HG02588 (cell line): ENCODE measurements around the gene ANAPC10.

Experiments used
- ATAC-seq: cut with Tn5 transposase; IDR thresholded peaks from one replicate; pipeline ENCODE4 v1.9.1; 2021; ENCODE audit warnings: mild to moderate bottlenecking, moderate library complexity; ENCODE audit not compliant: unreplicated experiment

ANAPC10 gene

GRCh38 chr4:145075742-145076468, 22.1 kb downstream of the ANAPC10 start:
- ATAC-seq, result no peak

GRCh38 chr4:145071560-145071959, 26.4 kb downstream of the ANAPC10 start:
- no peak for ATAC-seq

GRCh38 chr4:145069361-145069760, 28.6 kb downstream of the ANAPC10 start:
- no peak for ATAC-seq

DNA sequence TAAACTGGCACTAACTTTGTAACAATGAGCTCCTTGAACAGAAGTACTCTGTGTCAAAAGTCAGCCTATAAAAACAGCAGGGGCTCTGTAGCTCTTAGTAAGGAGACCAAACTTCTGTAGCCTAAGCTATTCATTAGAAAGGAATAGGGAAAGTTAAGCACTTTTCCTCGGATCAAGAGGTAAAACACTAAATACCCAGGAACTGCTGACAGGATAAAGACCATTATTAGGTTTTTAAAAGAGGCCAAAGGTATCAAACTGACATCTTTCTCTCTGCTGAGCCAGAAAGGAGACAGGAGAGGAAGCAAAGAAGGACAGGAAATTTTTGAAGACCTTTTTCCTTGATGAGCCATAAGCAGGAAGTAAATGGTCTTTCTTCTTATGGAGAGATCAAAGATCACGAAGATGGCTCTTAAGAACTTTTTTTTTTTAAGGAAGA, 31.9 kb downstream of the ANAPC10 start:
- no peak for ATAC-seq

- ATAC-seq, result no peak
Observed at GRCh38 chr4:145061318-145061920, 36.6 kb downstream of the ANAPC10 start.

- no peak for ATAC-seq
Observed at GRCh38 chr4:145058256-145058655, 39.7 kb downstream of the ANAPC10 start.

- no peak for ATAC-seq
Observed at GRCh38 chr4:145056325-145057130, 41.5 kb downstream of the ANAPC10 start.

GRCh38 chr4:145055533-145056257, 42.3 kb downstream of the ANAPC10 start:
- ATAC-seq, result no peak

GRCh38 chr4:145049241-145049640, 48.8 kb downstream of the ANAPC10 start:
- no peak for ATAC-seq

- ATAC-seq, result no peak
Observed at GRCh38 chr4:145048817-145049216, 49.2 kb downstream of the ANAPC10 start.

GRCh38 chr4:145047151-145047550, 50.8 kb downstream of the ANAPC10 start:
- peak; percentile 77 for ATAC-seq

DNA sequence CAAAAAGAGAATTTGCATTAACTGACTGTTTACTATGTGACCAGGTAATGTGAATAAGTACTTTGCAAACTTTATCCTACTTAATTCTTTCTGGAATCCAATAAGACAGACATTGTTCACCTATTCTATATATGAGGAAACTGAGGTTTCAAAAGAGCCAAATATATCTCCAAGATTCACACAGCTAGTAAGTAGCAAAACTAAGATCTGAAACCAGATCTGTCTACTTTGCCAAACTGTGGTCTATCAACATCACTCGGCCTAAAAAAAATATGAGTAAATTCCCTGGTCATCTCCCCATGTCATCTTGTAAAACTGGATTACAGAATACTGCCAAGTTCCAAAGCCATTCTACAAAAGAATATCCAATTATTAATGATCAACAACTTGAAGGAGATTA, 52.8 kb downstream of the ANAPC10 start:
- ATAC-seq, result no peak

DNA sequence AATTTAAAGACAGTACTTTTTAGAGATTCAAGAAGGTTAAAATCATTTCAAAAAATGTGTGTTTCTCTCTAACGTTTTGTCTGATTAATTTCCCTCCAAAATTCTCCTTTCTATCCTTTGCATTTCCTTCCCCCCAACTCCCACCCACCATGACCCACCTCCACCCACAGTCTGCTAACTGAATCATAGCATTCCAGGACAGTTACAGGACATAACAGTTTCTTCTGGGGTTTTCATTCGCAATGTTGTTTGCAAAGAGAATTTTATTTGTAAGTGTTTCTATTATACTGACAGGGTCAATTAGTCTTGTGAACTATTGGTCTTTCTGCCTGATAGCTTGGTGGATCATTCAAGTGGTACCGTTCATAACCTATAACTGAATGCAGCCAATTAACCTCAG, 53.7 kb downstream of the ANAPC10 start:
- no peak for ATAC-seq

GRCh38 chr4:145043306-145043705, 54.7 kb downstream of the ANAPC10 start:
- ATAC-seq, result no peak

GRCh38 chr4:145042601-145043285, 55.3 kb downstream of the ANAPC10 start:
- no peak for ATAC-seq

DNA sequence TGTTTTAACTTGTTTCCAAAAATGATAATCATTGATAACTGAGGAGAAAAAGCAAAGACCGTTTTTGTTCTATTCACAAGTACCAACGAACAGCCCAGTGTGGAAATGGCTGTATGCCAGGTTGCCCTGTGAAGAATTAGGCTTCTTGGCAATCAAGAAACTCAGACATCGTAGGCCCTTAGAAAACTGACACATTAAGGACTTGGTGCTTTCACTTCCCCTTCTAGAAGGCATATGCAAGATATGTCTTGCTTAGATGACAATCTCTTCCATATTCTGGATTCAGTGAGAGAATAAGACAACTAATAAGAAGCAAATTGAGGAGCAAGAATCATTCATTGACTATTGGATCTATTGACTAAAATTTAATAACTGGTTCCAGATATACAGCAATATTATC, 56.6 kb downstream of the ANAPC10 start:
- ATAC-seq, result peak; percentile 96

GRCh38 chr4:145035494-145036136, 62.4 kb downstream of the ANAPC10 start:
- no peak for ATAC-seq

DNA sequence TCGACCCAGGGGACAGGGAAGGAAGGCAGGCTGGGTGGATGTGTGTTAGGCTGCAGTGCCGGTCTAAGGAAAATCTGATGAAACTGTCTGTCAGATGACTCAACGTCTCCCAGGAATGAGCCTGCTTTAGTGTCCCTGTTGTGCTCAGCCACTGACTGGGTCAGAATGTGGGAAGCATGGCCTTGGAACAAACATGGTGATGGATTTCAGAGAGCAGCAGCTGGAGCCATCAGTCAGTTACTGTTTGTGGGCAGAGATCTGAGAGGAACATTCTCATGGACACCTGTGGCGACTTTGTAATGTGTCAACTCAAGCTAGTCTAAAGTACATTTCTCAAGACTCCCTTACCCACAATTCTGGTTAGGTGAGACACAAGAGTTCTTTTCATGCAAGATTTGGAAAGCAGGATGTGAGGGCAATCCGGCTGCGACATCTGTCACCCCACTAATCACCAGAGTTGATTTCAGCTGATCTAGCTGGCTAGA, 63.2 kb downstream of the ANAPC10 start:
- no peak for ATAC-seq

DNA sequence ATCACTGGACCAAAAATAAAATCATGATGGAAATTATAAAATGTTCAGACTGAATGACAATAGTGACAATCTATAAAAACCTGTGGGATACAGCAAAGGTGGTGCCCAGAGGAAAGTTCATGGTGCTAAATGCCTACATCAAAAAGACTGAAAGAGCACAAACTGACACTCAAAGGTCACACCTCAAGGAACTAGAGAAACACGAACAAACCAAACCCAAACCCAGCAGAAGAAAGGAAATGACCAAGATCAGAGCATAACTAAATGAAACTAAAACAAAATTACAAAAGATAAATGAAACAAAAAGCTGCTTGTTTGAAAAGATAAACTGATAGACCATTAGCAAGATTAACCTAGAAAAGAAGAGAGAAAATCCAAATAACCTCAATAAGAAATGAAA, 78.7 kb downstream of the ANAPC10 start:
- no peak for ATAC-seq

DNA sequence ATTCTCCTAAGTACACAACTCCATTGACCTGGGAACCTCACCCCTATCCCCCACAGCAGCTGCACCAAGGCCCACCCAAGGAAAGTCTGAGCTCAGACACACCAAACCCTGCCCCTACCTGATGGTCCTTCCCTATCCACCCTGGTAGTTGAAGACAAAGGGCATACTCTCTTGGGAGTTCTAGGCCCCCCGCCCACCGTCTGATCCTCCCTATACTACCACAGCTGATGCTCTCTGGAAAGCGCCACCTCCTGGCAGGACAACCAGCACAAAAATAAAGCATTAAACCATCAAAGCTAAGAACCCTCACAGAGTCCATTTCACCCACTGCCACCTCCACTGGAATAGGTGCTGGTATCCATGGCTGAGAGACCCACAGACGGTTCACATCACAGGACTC, 83.6 kb downstream of the ANAPC10 start:
- no peak for ATAC-seq
